DMS 273 (cell line): ENCODE data around the gene MYO1C.
A peak's percentile ranks its signal among the peaks of the same experiment; 100 is the strongest.

Source experiments
- DNase-seq: peaks from one replicate; lab custom pipeline; 2025; ENCODE audit not compliant: unreplicated experiment; lab: John Stamatoyannopoulos, UW

MYO1C gene

GRCh38 chr17:1485423-1486376 lies 6.8 kb downstream of the MYO1C start:
- peak; percentile 54 for DNase-seq

- DNase-seq, result peak; percentile 62
Measured at GRCh38 chr17:1484676-1485422, 7.6 kb downstream of the MYO1C start.

GRCh38 chr17:1484060-1484535 lies 8.4 kb downstream of the MYO1C start:
- DNase-seq, result no peak

DNA sequence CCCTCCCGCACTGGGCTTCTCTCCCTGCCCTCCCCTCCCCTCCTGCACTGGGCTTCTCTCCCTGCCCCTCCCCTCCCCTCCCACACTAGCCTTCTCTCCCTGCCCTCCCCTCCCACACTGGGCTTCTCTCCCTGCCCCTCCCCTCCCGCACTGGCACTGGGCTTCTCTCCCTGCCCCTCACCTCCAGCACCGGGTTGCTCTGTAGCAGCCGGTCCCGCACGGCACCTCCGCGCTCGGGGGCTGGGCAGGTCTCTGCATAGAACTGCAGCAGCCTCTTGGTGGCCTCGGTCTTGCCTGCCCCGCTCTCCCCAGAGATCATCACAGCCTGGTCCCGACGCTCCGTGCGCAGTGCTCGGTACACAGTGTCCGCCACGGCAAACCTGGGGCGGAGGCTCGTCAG lies 9.8 kb downstream of the MYO1C start:
- no peak for DNase-seq

GRCh38 chr17:1481736-1482135 lies 10.8 kb downstream of the MYO1C start:
- no peak for DNase-seq

DNA sequence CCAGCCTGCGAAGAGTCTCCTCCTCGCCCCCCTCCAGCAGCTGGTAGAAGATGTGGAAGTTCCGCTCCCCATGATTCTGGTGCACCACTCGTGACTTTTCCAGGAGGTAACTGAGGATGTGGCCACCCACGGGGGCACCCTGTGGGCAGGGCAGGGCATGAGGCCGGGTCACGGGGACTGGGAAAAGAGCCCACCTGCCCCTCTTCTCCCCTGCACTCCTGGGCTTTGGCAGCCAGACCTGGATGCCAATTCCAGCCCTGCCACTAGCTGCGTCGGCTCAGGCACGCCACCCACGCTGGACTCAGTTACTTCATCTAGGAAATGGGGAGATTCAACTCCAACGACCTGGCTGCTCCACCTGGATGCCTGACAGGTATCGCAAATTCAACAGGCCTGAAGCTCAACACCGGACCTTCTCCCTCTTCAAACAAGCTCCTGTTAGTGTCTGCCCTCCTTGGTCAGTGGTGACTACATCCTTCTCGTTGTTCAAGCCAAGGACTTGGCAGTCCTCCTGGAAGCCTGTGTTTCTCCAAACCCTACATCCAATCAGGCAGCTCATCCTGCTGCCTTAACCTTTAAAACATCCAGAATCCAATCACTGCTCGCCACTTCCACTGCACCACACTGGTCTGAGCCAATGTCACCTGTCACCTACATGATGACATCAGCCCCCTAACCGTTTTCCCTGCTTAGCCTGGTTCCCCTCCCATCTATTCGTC lies 11.6 kb downstream of the MYO1C start:
- no peak for DNase-seq

GRCh38 chr17:1478418-1478817 lies 14.1 kb downstream of the MYO1C start:
- DNase-seq, result no peak

GRCh38 chr17:1475321-1475854 lies 17.1 kb downstream of the MYO1C start:
- no peak for DNase-seq

DNA sequence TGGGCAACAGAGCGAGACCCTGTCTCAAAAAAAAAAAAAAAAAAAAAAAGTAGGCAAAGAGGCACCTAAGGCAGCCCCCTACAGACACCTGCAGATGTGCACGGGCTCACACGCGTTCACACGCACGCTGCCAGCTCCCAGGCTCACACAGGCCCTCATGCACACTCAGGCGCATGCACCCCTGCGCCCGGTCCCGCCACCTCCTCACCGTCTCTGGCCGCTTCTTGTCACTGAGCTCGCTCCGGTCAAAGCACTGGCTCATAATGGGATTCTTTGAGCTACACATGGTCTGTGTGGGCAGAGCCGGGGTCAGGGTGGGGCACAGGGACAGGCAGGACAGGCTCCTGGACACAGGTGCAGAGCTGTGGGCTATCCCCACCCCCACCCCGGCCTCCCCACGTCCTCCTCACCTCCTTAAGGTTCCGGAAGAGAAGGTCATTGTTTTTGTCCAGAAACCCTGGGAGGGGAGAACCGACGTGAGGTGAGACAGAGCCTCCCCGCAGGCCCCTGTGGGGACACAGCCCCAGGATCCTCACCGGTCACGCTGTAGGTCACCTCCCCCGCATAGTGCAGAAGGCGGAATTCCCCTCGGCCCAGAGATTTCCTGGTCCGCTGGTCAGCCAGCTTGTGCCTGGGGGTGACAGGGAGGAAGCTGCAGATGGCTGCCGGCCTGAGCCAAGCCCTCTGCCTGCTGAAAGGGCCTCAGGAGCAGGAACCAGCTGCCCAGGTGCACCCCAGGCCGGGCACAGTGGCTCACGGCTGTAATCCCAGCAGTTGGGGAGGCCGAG lies 17.9 kb downstream of the MYO1C start:
- DNase-seq, result no peak

GRCh38 chr17:1473841-1474240 lies 18.6 kb downstream of the MYO1C start:
- no peak for DNase-seq

GRCh38 chr17:1473170-1473569 lies 19.3 kb downstream of the MYO1C start:
- peak; percentile 31 for DNase-seq

DNA sequence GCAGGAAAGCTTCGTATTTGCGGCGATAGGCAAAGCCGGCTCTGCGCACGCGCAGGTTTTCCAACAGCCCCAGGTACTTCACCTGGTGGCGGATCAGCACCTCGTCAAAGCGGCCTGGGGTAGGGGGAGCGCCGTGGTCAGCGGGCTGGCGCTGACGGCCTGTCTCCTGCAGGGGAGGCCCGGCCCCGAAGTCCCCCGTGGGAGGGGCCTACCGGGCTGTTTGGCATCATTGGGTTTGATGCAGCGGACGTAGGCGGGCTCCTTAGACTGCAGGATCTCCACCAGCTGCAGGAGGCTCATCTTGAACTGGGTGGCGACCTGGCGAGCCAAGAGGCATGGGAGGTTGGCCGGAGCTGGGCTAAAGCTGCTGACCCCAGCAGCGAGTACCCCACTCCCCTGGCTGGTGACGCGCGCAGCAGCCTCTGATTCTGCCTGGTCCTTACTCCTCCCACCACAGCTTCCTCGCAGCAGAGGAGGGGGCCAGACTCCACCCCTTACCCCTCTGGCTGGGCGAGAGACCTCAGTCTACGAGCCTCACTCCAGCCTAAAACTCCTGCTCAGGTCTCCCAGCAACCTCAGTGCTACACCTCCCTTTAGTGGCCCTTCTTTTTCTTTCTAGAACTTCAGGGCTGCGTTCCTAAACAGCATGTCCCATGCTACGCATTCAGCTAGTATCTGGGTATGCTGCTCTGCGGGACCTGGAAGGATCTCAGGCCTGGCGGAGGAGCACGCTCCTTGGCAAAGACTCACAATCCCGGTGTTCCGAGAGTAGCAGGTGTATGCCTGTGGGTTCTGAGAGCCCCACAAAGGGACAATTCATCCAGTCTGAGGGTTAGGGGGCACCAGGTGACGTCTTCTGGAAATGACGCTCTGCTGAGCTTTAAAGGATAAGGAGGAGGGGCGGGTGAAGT lies 20.3 kb downstream of the MYO1C start:
- DNase-seq, result no peak

DNA sequence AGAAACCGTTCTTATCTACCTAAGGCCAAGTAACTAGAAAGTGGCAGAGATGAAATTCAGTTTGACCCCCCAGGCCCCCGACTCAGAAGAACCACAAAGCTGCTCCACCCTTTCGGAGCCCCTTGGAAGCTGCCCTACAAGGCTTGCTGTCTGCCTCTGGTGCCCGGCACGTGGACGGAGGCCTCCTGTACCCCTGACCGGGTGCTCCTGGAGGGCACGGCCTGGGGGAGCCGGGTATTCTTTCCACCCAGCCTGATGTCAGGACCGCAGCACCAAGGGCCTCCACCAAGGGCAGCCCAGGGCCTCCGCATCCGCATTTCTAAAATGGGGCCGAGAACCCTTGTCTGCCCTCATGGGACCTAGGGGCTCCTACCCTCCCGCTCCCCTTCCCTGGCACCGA lies 21.0 kb downstream of the MYO1C start:
- DNase-seq, result no peak

DNA sequence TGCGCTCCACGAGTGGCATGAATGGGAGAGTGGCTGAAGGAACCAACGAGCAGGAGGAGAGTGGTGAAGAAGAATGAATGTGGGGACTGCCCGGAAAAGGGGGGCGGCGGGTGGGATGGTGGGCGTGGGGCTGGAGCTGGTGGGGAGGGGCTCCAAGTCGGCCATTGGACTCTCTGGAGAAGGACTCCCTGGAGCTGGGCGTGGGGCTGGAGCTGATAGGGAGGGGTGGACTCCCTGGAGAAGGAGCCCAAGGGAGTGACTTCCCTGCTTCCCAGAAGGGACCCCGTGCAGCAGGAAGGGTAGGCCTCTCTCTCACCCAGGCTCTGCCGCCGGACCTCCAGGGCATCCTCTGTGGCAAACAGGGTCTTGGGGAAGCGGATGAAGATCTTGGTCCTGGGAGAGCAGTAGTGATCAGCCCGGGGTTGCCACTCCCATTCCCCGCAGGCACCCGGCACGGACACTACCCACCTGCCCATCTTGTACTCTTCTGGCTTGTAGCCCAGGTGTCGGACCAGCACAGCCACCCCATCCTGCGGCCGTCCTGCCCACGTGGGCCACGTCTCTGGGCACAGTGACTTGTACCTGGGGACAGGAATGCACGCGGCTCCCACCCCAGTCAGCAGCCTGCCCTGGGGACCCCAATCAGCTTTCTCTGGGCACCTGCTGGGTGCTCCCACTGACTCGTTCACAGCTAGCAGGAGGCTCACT lies 21.6 kb downstream of the MYO1C start:
- DNase-seq, result no peak

- no peak for DNase-seq
Measured at GRCh38 chr17:1470071-1470754, 22.3 kb downstream of the MYO1C start.

GRCh38 chr17:1469231-1469852 lies 23.1 kb downstream of the MYO1C start:
- DNase-seq, result peak; percentile 60

- no peak for DNase-seq
Measured at GRCh38 chr17:1467898-1468492, 24.5 kb downstream of the MYO1C start.
